Measurements from ENCODE around the gene DHRS1. TPM values are rescaled to one million over a fixed set of nuclear protein-coding genes. Genes with fewer than 3 reads are reported as not detected.

The DHRS1 gene
- total and polyA plus RNA-seq, 2 of the 4 experiments (the other 2 are of a cell fraction) = 15.8 to 38.6 TPM

GRCh38 chr14:24348186-24348585, 48.6 kb upstream of the DHRS1 start:
- WGBS, 2 experiments (ENCODE audit: extremely low coverage in 2 of 2, insufficient read length in 1 of 2) = no CpG with 5 or more reads among the region's 2 CpGs
- no peaks in the 10 kb centered on the region for H3K9me3 ChIP-seq (ENCODE audit: control insufficient read depth, insufficient read depth, low read length)
- H4K5ac ChIP-seq (ENCODE audit: low read depth, low read length) = no peak overlapping the region
- no peak overlapping the region for H3K23ac ChIP-seq (ENCODE audit: low read depth, low read length)
- H3K56ac ChIP-seq (ENCODE audit: extremely low read depth, insufficient read depth, low read length) = no peak overlapping the region
- ATAC-seq (ENCODE audit: low read depth) (no peak), DNase-seq (no peak)
- H3K36me3 ChIP-seq (ENCODE audit: control insufficient read depth, insufficient read depth, low read length) = no peaks in the 10 kb centered on the region
- no peak overlapping the region for H3K27ac ChIP-seq (ENCODE audit: insufficient read depth, low read length)
- no peak overlapping the region for H4K8ac ChIP-seq (ENCODE audit: low read depth in 2 of 2, low read length in 2 of 2)
- no peak overlapping the region for H3K14ac ChIP-seq (replicated peaks; ENCODE audit: low read depth, low read length)
- no peak overlapping the region for H2BK5ac ChIP-seq (ENCODE audit: low read depth, low read length, poor library complexity, severe bottlenecking)
- peaks cover 5% of the 10 kb centered on the region for H3K4me1 ChIP-seq (ENCODE audit: control insufficient read depth, insufficient read depth, low read length)
- no peak overlapping the region for H3K9ac ChIP-seq (ENCODE audit: low read depth, low read length)
- no peaks in the 10 kb centered on the region for H4K20me1 ChIP-seq (ENCODE audit: insufficient read depth, low read length)
- dilution Hi-C loops (cut with HindIII; ENCODE audit: low sequenced_read_pairs, unreplicated experiment) (no loop called here), in situ Hi-C loops (cut with MboI; ENCODE audit: low sequenced_read_pairs) (no loop called here), intact Hi-C loops (cut with micrococcal nuclease) (no loop called here)
- no peak overlapping the region for H4K91ac ChIP-seq (ENCODE audit: insufficient read depth, low read depth, low read length)
- H2AK9ac ChIP-seq (replicated peaks; ENCODE audit: low read depth, low read length, poor library complexity) = no peak overlapping the region
- H3K79me1 ChIP-seq (ENCODE audit: low read depth in 1 of 2, low read length in 2 of 2) = no peaks in the 10 kb centered on the region
- POLR2A ChIA-PET (ENCODE audit: unreplicated experiment) = no interaction called here
- H2BK15ac ChIP-seq (ENCODE audit: low read depth, low read length) = no peak overlapping the region
- H2BK120ac ChIP-seq (ENCODE audit: low read depth, low read length) = no peak overlapping the region
- no peak overlapping the region for H3K4ac ChIP-seq (ENCODE audit: low read depth, low read length)
- H2AFZ ChIP-seq (replicated peaks; ENCODE audit: low read length, poor library complexity) = no peak overlapping the region
- H3K9me1 ChIP-seq (ENCODE audit: insufficient read depth, low read length) = no peaks in the 10 kb centered on the region
- no peak overlapping the region for H3K18ac ChIP-seq (ENCODE audit: low read depth, low read length)
- TF ChIP-seq FOS (IDR thresholded peaks at IDR 0.05; ENCODE audit: low read depth, low read length) (no peak), NFE2L2 (IDR thresholded peaks at IDR 0.05; ENCODE audit: low read depth, low read length) (no peak), MAZ (IDR thresholded peaks at IDR 0.05; ENCODE audit: borderline replicate concordance, low read depth, low read length) (no peak), RAD21 (IDR thresholded peaks at IDR 0.05; ENCODE audit: low read length) (no peak), RCOR1 (IDR thresholded peaks at IDR 0.05; ENCODE audit: insufficient replicate concordance, low read length) (no peak), MXI1 (IDR thresholded peaks at IDR 0.05; ENCODE audit: borderline replicate concordance, low read depth, low read length) (no peak), POLR2A (IDR thresholded peaks at IDR 0.05; ENCODE audit: low read depth, low read length) (no peak), RFX5 (IDR thresholded peaks at IDR 0.05; ENCODE audit: low read depth, low read length) (no peak), MAFK (IDR thresholded peaks at IDR 0.05; ENCODE audit: low read depth, low read length) (no peak), BHLHE40 (IDR thresholded peaks at IDR 0.05; ENCODE audit: low read depth, low read length) (no peak), USF2 (IDR thresholded peaks at IDR 0.05; ENCODE audit: low read depth, low read length) (no peak), CHD1 (IDR thresholded peaks at IDR 0.05; ENCODE audit: low read depth, low read length) (no peak), SMC3 (IDR thresholded peaks at IDR 0.05; ENCODE audit: low read depth, low read length) (no peak), CTCF (conservative IDR thresholded peaks at IDR 0.05; ENCODE audit: low read depth, low read length) (no peak)
- BruUV-seq (replicated peaks) = no TSS peak
- H3K4me3 ChIP-seq (ENCODE audit: insufficient read depth, low read depth, low read length) = no peak overlapping the region
- H2AK5ac ChIP-seq (ENCODE audit: low read depth, low read length) = no peak overlapping the region
- peaks cover 39% of the 10 kb centered on the region for H3K27me3 ChIP-seq (ENCODE audit: control insufficient read depth, insufficient read depth, low read length)
- no peak overlapping the region for H2BK20ac ChIP-seq (ENCODE audit: low read depth, low read length)
- CTCF ChIA-PET = interaction anchor here (0.5 to 1.2 kb wide), 4 partner anchors 11 to 81 kb away, joined by 3 to 7 read pairs (median 5); no protein-coding TSS in a partner anchor
- no peak overlapping the region for H3K4me2 ChIP-seq (ENCODE audit: low read depth, low read length)
